ENCODE measurements around the gene VRK2.
"Not testable (repeated sequence)": the region's sequence is repeated elsewhere in the genome, so short reads cannot be mapped to it uniquely, and the experiment has no call there.

The VRK2 gene

GRCh38 chr2:58137221-58137620 is 90.6 kb downstream of the VRK2 start:
- Histone ChIP-seq H3K36me3 (ENCODE audit: control insufficient read depth, insufficient read depth, low read length) (no peaks in the 10 kb centered on the region), H3K4me3 (ENCODE audit: low read depth, low read length) (no peak overlapping the region), H3K9ac (ENCODE audit: low read depth, low read length) (no peak overlapping the region)

GRCh38 chr2:58137856-58138255 is 91.2 kb downstream of the VRK2 start:
- no peaks in the 10 kb centered on the region for H3K4me1 ChIP-seq (ENCODE audit: control insufficient read depth, insufficient read depth, low read length)
- no peaks in the 10 kb centered on the region for H3K27me3 ChIP-seq (ENCODE audit: control insufficient read depth, insufficient read depth, low read length)
- no peak overlapping the region for H3K9ac ChIP-seq (ENCODE audit: low read depth, low read length)
- H3K27ac ChIP-seq (ENCODE audit: low read depth, low read length) = no peak overlapping the region
- H3K9me3 ChIP-seq (ENCODE audit: control insufficient read depth, insufficient read depth, low read length) = no peaks in the 10 kb centered on the region
- H3K4me3 ChIP-seq (ENCODE audit: low read depth, low read length) = no peak overlapping the region
- no peaks in the 10 kb centered on the region for H3K36me3 ChIP-seq (ENCODE audit: control insufficient read depth, insufficient read depth, low read length)

More at GRCh38 chr2:58137221-58137620, 90.6 kb downstream of the VRK2 start:
- no peaks in the 10 kb centered on the region for H3K27me3 ChIP-seq (ENCODE audit: control insufficient read depth, insufficient read depth, low read length)
- H3K4me1 ChIP-seq (ENCODE audit: control insufficient read depth, insufficient read depth, low read length) = no peaks in the 10 kb centered on the region
- no peaks in the 10 kb centered on the region for H3K9me3 ChIP-seq (ENCODE audit: control insufficient read depth, insufficient read depth, low read length)
- H3K27ac ChIP-seq (ENCODE audit: low read depth, low read length) = no peak overlapping the region

GRCh38 chr2:58138396-58139030 is 91.9 kb downstream of the VRK2 start:
- Histone ChIP-seq H3K27me3 (ENCODE audit: control insufficient read depth, insufficient read depth, low read length) (no peaks in the 10 kb centered on the region), H3K9me3 (ENCODE audit: control insufficient read depth, insufficient read depth, low read length) (no peaks in the 10 kb centered on the region), H3K27ac (ENCODE audit: low read depth, low read length) (no peak overlapping the region), H3K9ac (ENCODE audit: low read depth, low read length) (no peak overlapping the region), H3K4me3 (ENCODE audit: low read depth, low read length) (no peak overlapping the region), H3K4me1 (ENCODE audit: control insufficient read depth, insufficient read depth, low read length) (no peaks in the 10 kb centered on the region), H3K36me3 (ENCODE audit: control insufficient read depth, insufficient read depth, low read length) (no peaks in the 10 kb centered on the region)

- H3K27ac ChIP-seq (ENCODE audit: low read depth, low read length) = no peak overlapping the region
- no peak overlapping the region for H3K4me3 ChIP-seq (ENCODE audit: low read depth, low read length)
- H3K27me3 ChIP-seq (ENCODE audit: control insufficient read depth, insufficient read depth, low read length) = no peaks in the 10 kb centered on the region
- H3K36me3 ChIP-seq (ENCODE audit: control insufficient read depth, insufficient read depth, low read length) = no peaks in the 10 kb centered on the region
- H3K9me3 ChIP-seq (ENCODE audit: control insufficient read depth, insufficient read depth, low read length) = no peaks in the 10 kb centered on the region
- H3K4me1 ChIP-seq (ENCODE audit: control insufficient read depth, insufficient read depth, low read length) = no peaks in the 10 kb centered on the region
- no peak overlapping the region for H3K9ac ChIP-seq (ENCODE audit: low read depth, low read length)
Measured at GRCh38 chr2:58140508-58141072, 94.0 kb downstream of the VRK2 start.

- not testable (repeated sequence) for H3K4me1 ChIP-seq (ENCODE audit: control insufficient read depth, insufficient read depth, low read length); H3K9ac ChIP-seq (ENCODE audit: low read depth, low read length); H3K27me3 ChIP-seq (ENCODE audit: control insufficient read depth, insufficient read depth, low read length); H3K36me3 ChIP-seq (ENCODE audit: control insufficient read depth, insufficient read depth, low read length); H3K4me3 ChIP-seq (ENCODE audit: low read depth, low read length); H3K9me3 ChIP-seq (ENCODE audit: control insufficient read depth, insufficient read depth, low read length); H3K27ac ChIP-seq (ENCODE audit: low read depth, low read length)
Measured at GRCh38 chr2:58145769-58146168, 99.2 kb downstream of the VRK2 start.

GRCh38 chr2:58146707-58147106 is 100.1 kb downstream of the VRK2 start:
- Histone ChIP-seq H3K27me3 (ENCODE audit: control insufficient read depth, insufficient read depth, low read length) (no peaks in the 10 kb centered on the region), H3K27ac (ENCODE audit: low read depth, low read length) (no peak overlapping the region), H3K4me3 (ENCODE audit: low read depth, low read length) (no peak overlapping the region), H3K9me3 (ENCODE audit: control insufficient read depth, insufficient read depth, low read length) (no peaks in the 10 kb centered on the region), H3K4me1 (ENCODE audit: control insufficient read depth, insufficient read depth, low read length) (no peaks in the 10 kb centered on the region), H3K36me3 (ENCODE audit: control insufficient read depth, insufficient read depth, low read length) (no peaks in the 10 kb centered on the region), H3K9ac (ENCODE audit: low read depth, low read length) (no peak overlapping the region)

- Histone ChIP-seq H3K27me3 (ENCODE audit: control insufficient read depth, insufficient read depth, low read length) (no peaks in the 10 kb centered on the region), H3K9ac (ENCODE audit: low read depth, low read length) (no peak overlapping the region), H3K4me3 (ENCODE audit: low read depth, low read length) (no peak overlapping the region), H3K36me3 (ENCODE audit: control insufficient read depth, insufficient read depth, low read length) (peaks cover 33% of the 10 kb centered on the region), H3K9me3 (ENCODE audit: control insufficient read depth, insufficient read depth, low read length) (no peaks in the 10 kb centered on the region), H3K4me1 (ENCODE audit: control insufficient read depth, insufficient read depth, low read length) (no peaks in the 10 kb centered on the region), H3K27ac (ENCODE audit: low read depth, low read length) (no peak overlapping the region)
Measured at GRCh38 chr2:58155160-58155778, 108.7 kb downstream of the VRK2 start.

GRCh38 chr2:58156780-58157179 is 110.2 kb downstream of the VRK2 start:
- Histone ChIP-seq H3K27me3 (ENCODE audit: control insufficient read depth, insufficient read depth, low read length) (no peaks in the 10 kb centered on the region), H3K9me3 (ENCODE audit: control insufficient read depth, insufficient read depth, low read length) (no peaks in the 10 kb centered on the region), H3K4me1 (ENCODE audit: control insufficient read depth, insufficient read depth, low read length) (no peaks in the 10 kb centered on the region), H3K36me3 (ENCODE audit: control insufficient read depth, insufficient read depth, low read length) (peaks cover 49% of the 10 kb centered on the region), H3K9ac (ENCODE audit: low read depth, low read length) (no peak overlapping the region), H3K4me3 (ENCODE audit: low read depth, low read length) (no peak overlapping the region), H3K27ac (ENCODE audit: low read depth, low read length) (no peak overlapping the region)

- Histone ChIP-seq H3K4me3 (ENCODE audit: low read depth, low read length) (no peak overlapping the region), H3K27ac (ENCODE audit: low read depth, low read length) (no peak overlapping the region), H3K27me3 (ENCODE audit: control insufficient read depth, insufficient read depth, low read length) (no peaks in the 10 kb centered on the region), H3K36me3 (ENCODE audit: control insufficient read depth, insufficient read depth, low read length) (peaks cover 58% of the 10 kb centered on the region), H3K4me1 (ENCODE audit: control insufficient read depth, insufficient read depth, low read length) (no peaks in the 10 kb centered on the region), H3K9me3 (ENCODE audit: control insufficient read depth, insufficient read depth, low read length) (no peaks in the 10 kb centered on the region), H3K9ac (ENCODE audit: low read depth, low read length) (no peak overlapping the region)
Measured at GRCh38 chr2:58157754-58158153, 111.1 kb downstream of the VRK2 start.

GRCh38 chr2:58158481-58158880 is 111.9 kb downstream of the VRK2 start:
- Histone ChIP-seq H3K9me3 (ENCODE audit: control insufficient read depth, insufficient read depth, low read length) (no peaks in the 10 kb centered on the region), H3K4me1 (ENCODE audit: control insufficient read depth, insufficient read depth, low read length) (no peaks in the 10 kb centered on the region), H3K27me3 (ENCODE audit: control insufficient read depth, insufficient read depth, low read length) (no peaks in the 10 kb centered on the region), H3K4me3 (ENCODE audit: low read depth, low read length) (no peak overlapping the region), H3K36me3 (ENCODE audit: control insufficient read depth, insufficient read depth, low read length) (peaks cover 66% of the 10 kb centered on the region), H3K9ac (ENCODE audit: low read depth, low read length) (no peak overlapping the region), H3K27ac (ENCODE audit: low read depth, low read length) (no peak overlapping the region)

- Histone ChIP-seq H3K4me3 (ENCODE audit: low read depth, low read length) (no peak overlapping the region), H3K9me3 (ENCODE audit: control insufficient read depth, insufficient read depth, low read length) (no peaks in the 10 kb centered on the region), H3K27ac (ENCODE audit: low read depth, low read length) (no peak overlapping the region), H3K27me3 (ENCODE audit: control insufficient read depth, insufficient read depth, low read length) (no peaks in the 10 kb centered on the region), H3K36me3 (ENCODE audit: control insufficient read depth, insufficient read depth, low read length) (peaks cover 69% of the 10 kb centered on the region), H3K9ac (ENCODE audit: low read depth, low read length) (no peak overlapping the region), H3K4me1 (ENCODE audit: control insufficient read depth, insufficient read depth, low read length) (no peaks in the 10 kb centered on the region)
Measured at GRCh38 chr2:58163913-58164312, 117.3 kb downstream of the VRK2 start.

Data from HUES48 (cell line).